SK-N-SH (cell line): ENCODE results near the gene OTOG. TPM values are rescaled to one million over a fixed set of nuclear protein-coding genes. Genes with fewer than 3 reads are reported as not detected.
"Not testable (repeated sequence)": the region's sequence is repeated elsewhere in the genome, so short reads cannot be mapped to it uniquely, and the experiment has no call there.

Source experiments
- CTCF ChIA-PET: fragments of 300-600, 350-600 bp; formaldehyde crosslinking; extraction: SDS; loops from one replicate; lab custom pipeline; 2021; lab: Yijun Ruan, JAX
- POLR2A ChIA-PET: fragments of 350-600 bp; sonication (Branson Sonifier 250); formaldehyde crosslinking; extraction: SDS; loops from one replicate; lab custom pipeline; 2020; ENCODE audit warnings: antibody characterized with exemption, inconsistent platforms; lab: Yijun Ruan, JAX
- DNase-seq: peaks from one replicate; pipeline ENCODE4 v3.0.0; 2012
- H2AFZ ChIP-seq: fragments of 200-600 bp; sonication (generic); 2 replicates; pipeline ENCODE4 v1.8.1; 2016; ENCODE audit warnings: antibody characterized with exemption, mild to moderate bottlenecking, low read depth
- H3F3A ChIP-seq: fragments of 200-600 bp; sonication (generic); replicated peaks from 2 replicates; pipeline ENCODE3; 2016; ENCODE audit warnings: antibody characterized with exemption, mild to moderate bottlenecking; ENCODE audit not compliant: insufficient read depth
- H3K27ac ChIP-seq, 2 experiments: fragments of 200-500 bp in 1 of 2; fragments of 200-600 bp in 1 of 2; sonication (Bioruptor generic) in 1 of 2; sonication (generic), shearing (Covaris generic) in 1 of 2; 2 replicates each; pipeline versions ENCODE4 v1.5.1 to v1.6.1; 2014 to 2016; ENCODE audit warnings: low read depth in 2 of 2, inconsistent platforms in 1 of 2, low read length in 1 of 2, mild to moderate bottlenecking in 1 of 2, mixed read lengths in 1 of 2
- H3K27me3 ChIP-seq: fragments of 200-600 bp; sonication (generic), shearing (Covaris generic); 2 replicates; pipeline ENCODE4 v1.6.1; 2016; ENCODE audit warnings: mixed run types; ENCODE audit not compliant: insufficient read depth
- H3K36me3 ChIP-seq, 2 experiments: fragments of 200-500 bp in 1 of 2; fragments of 200-600 bp in 1 of 2; sonication (Bioruptor generic) in 1 of 2; sonication (generic) in 1 of 2; replicated peaks in 1 of 2; 2 replicates each; pipeline versions ENCODE3 to v1.5.1; 2014 to 2016; ENCODE audit warnings: low read length in 1 of 2, mild to moderate bottlenecking in 1 of 2; ENCODE audit not compliant: insufficient read depth in 2 of 2, control insufficient read depth in 1 of 2
- H3K4me1 ChIP-seq, 2 experiments: fragments of 200-500 bp in 1 of 2; fragments of 200-600 bp in 1 of 2; sonication (Bioruptor generic) in 1 of 2; sonication (generic), shearing (Covaris generic) in 1 of 2; 2 replicates each; pipeline versions ENCODE4 v1.5.1 to v1.6.1; 2014 to 2016; ENCODE audit warnings: low read depth in 1 of 2, low read length in 1 of 2, mixed run types in 1 of 2; ENCODE audit not compliant: insufficient read depth in 2 of 2, control insufficient read depth in 1 of 2
- H3K4me2 ChIP-seq: fragments of 200-600 bp; sonication (generic), shearing (Covaris generic); 2 replicates; pipeline ENCODE4 v1.6.1; 2017; ENCODE audit warnings: mixed run types
- H3K4me3 ChIP-seq, 2 experiments: fragments of 200-500 bp in 1 of 2; fragments of 200-600 bp in 1 of 2; sonication (Bioruptor generic) in 1 of 2; sonication (generic), shearing (Covaris generic) in 1 of 2; 2 replicates each; pipeline versions ENCODE4 v1.5.1 to v1.8.1; 2014 to 2016; ENCODE audit warnings: low read depth in 2 of 2, inconsistent platforms in 1 of 2, low read length in 1 of 2, mild to moderate bottlenecking in 1 of 2, mixed read lengths in 1 of 2, moderate library complexity in 1 of 2
- H3K79me2 ChIP-seq: fragments of 200-600 bp; sonication (generic); 2 replicates; pipeline ENCODE4 v1.8.1; 2017; ENCODE audit warnings: mild to moderate bottlenecking; ENCODE audit not compliant: insufficient read depth
- H3K9ac ChIP-seq: fragments of 200-600 bp; sonication (generic); 2 replicates; pipeline ENCODE4 v1.6.1; 2017; ENCODE audit warnings: mixed run types
- H3K9me2 ChIP-seq: fragments of 200-600 bp; sonication (generic); 2 replicates; pipeline ENCODE4 v1.6.1; 2017; ENCODE audit warnings: mixed run types
- H3K9me3 ChIP-seq: fragments of 200-600 bp; sonication (generic); 2 replicates; pipeline ENCODE4 v1.6.1; 2017; ENCODE audit warnings: mixed run types, mild to moderate bottlenecking, moderate library complexity
- H4K20me1 ChIP-seq: fragments of 200-600 bp; sonication (generic); 2 replicates; pipeline ENCODE4 v1.6.1; 2017; ENCODE audit warnings: mild to moderate bottlenecking, mixed run types; ENCODE audit not compliant: insufficient read depth
- EP300 ChIP-seq, 2 experiments: IDR thresholded peaks; 2 replicates each; pipeline versions ENCODE4 v1.4.0 to v1.6.1; 2012; ENCODE audit warnings: borderline replicate concordance in 1 of 2, low read depth in 1 of 2, low read length in 1 of 2
- FOXJ3 ChIP-seq: sonication (generic); formaldehyde crosslinking; IDR thresholded peaks from 2 replicates; pipeline ENCODE4 v1.5.1; 2020; ENCODE audit warnings: mild to moderate bottlenecking, missing genetic modification reagents
- FOXM1 ChIP-seq: IDR thresholded peaks from 2 replicates; pipeline ENCODE4 v1.4.0; 2012; ENCODE audit warnings: low read depth, mild to moderate bottlenecking
- MXI1 ChIP-seq: IDR thresholded peaks from 2 replicates; pipeline ENCODE4 v1.6.1; 2012; ENCODE audit warnings: mild to moderate bottlenecking, low read depth, low read length, improper control_type of control experiment
- NFIC ChIP-seq: IDR thresholded peaks from 2 replicates; pipeline ENCODE4 v1.4.0; 2012; ENCODE audit warnings: borderline replicate concordance
- POLR2AphosphoS5 ChIP-seq: IDR thresholded peaks from 2 replicates; pipeline ENCODE4 v1.6.1; 2012; ENCODE audit warnings: low read depth, low read length
- RAD21 ChIP-seq: IDR thresholded peaks from 2 replicates; pipeline ENCODE4 v1.6.1; 2012; ENCODE audit warnings: mild to moderate bottlenecking, low read length
- RXRA ChIP-seq: IDR thresholded peaks from 2 replicates; pipeline ENCODE4 v1.4.0; 2012; ENCODE audit warnings: low read depth, mild to moderate bottlenecking, borderline replicate concordance
- SMC3 ChIP-seq: IDR thresholded peaks from 2 replicates; pipeline ENCODE4 v1.6.1; 2012; ENCODE audit warnings: low read depth, low read length, improper control_type of control experiment
- YY1 ChIP-seq: IDR thresholded peaks from 2 replicates; pipeline ENCODE4 v1.4.0; 2012; ENCODE audit warnings: low read depth, mild to moderate bottlenecking
- WGBS: methylation state at CpG from one replicate; pipeline ENCODE4 v1.1.6; 2017; ENCODE audit warnings: low lambda C conversion rate; 5-methylcytosine and 5-hydroxymethylcytosine counted together
- polyA plus RNA-seq, 3 experiments: library from polyadenylated mRNA; depleted of rRNA; stranded (reverse); fragments of >200 nt; gene quantifications; 2 replicates each; pipeline ENCODE4 v1.2.3, GENCODE V29; 2012
- TF ChIP-seq, protein P1 (sequence below): fragments of 200-600 bp; sonication (generic); IDR thresholded peaks from 2 replicates; pipeline ENCODE4 v1.6.1; 2017; ENCODE audit warnings: antibody characterized with exemption, mild to moderate bottlenecking, moderate library complexity
- TF ChIP-seq, protein P2 (sequence below): IDR thresholded peaks from 2 replicates; pipeline ENCODE4 v1.4.0; 2012; ENCODE audit warnings: low read depth
- TF ChIP-seq, protein P3 (sequence below): IDR thresholded peaks from 2 replicates; pipeline ENCODE4; 2012

The OTOG gene
- polyA plus RNA-seq, 1 of the 3 experiments (the other 2 are of a cell fraction): not detected

GRCh38 chr11:17613428-17613962 lies 66.4 kb downstream of the OTOG start:
- CTCF ChIA-PET: interaction anchor here (0.8 to 3.5 kb wide), 3 partner anchors 15 to 293 kb away, joined by 3 to 15 read pairs (median 4); no protein-coding TSS in a partner anchor
- H3K27ac ChIP-seq: no peak overlapping the region
- no peaks in the 10 kb centered on the region for H4K20me1 ChIP-seq
- no peaks in the 10 kb centered on the region for H3F3A ChIP-seq
- H3K36me3 ChIP-seq: no peaks in the 10 kb centered on the region
- WGBS: 21% methylated on average over 5 of the region's 5 CpGs
- DNase-seq: no peak
- H3K27me3 ChIP-seq: no peaks in the 10 kb centered on the region; the same call in 1 of the 2 replicates
- H3K9me2 ChIP-seq: no peaks in the 10 kb centered on the region
- TF ChIP-seq, protein P1, sequence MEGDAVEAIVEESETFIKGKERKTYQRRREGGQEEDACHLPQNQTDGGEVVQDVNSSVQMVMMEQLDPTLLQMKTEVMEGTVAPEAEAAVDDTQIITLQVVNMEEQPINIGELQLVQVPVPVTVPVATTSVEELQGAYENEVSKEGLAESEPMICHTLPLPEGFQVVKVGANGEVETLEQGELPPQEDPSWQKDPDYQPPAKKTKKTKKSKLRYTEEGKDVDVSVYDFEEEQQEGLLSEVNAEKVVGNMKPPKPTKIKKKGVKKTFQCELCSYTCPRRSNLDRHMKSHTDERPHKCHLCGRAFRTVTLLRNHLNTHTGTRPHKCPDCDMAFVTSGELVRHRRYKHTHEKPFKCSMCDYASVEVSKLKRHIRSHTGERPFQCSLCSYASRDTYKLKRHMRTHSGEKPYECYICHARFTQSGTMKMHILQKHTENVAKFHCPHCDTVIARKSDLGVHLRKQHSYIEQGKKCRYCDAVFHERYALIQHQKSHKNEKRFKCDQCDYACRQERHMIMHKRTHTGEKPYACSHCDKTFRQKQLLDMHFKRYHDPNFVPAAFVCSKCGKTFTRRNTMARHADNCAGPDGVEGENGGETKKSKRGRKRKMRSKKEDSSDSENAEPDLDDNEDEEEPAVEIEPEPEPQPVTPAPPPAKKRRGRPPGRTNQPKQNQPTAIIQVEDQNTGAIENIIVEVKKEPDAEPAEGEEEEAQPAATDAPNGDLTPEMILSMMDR: no peak
- TF ChIP-seq SMC3 (no peak), FOXJ3 (CRISPR knock-in tag) (no peak), NFIC (no peak), RAD21 (no peak), FOXM1 (no peak), MXI1 (no peak), POLR2AphosphoS5 (no peak)
- POLR2A ChIA-PET: no interaction called here
- H3K4me1 ChIP-seq: no peaks in the 10 kb centered on the region
- no peak overlapping the region for H3K4me2 ChIP-seq
- H3K79me2 ChIP-seq: no peaks in the 10 kb centered on the region
- H2AFZ ChIP-seq: no peak overlapping the region
- no peak overlapping the region for H3K9ac ChIP-seq
- no peak overlapping the region for H3K4me3 ChIP-seq
- H3K9me3 ChIP-seq: no peaks in the 10 kb centered on the region

GRCh38 chr11:17613983-17614382 lies 66.9 kb downstream of the OTOG start:
- H3K27ac ChIP-seq: no peak overlapping the region
- 63% methylated on average over 5 of the region's 5 CpGs for WGBS
- POLR2A ChIA-PET: no interaction called here
- H3K36me3 ChIP-seq: no peaks in the 10 kb centered on the region
- H4K20me1 ChIP-seq: no peaks in the 10 kb centered on the region
- no peaks in the 10 kb centered on the region; the same call in 1 of the 2 replicates for H3K27me3 ChIP-seq
- TF ChIP-seq RXRA (no peak), POLR2AphosphoS5 (no peak), YY1 (no peak), EP300 (IDR thresholded peaks at IDR 0.05; ENCODE audit: borderline replicate concordance in 1 of 2, low read depth in 1 of 2, low read length in 1 of 2) (no peak)
- TF ChIP-seq, protein P2, sequence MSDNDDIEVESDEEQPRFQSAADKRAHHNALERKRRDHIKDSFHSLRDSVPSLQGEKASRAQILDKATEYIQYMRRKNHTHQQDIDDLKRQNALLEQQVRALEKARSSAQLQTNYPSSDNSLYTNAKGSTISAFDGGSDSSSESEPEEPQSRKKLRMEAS: no peak
- TF ChIP-seq, protein P3, sequence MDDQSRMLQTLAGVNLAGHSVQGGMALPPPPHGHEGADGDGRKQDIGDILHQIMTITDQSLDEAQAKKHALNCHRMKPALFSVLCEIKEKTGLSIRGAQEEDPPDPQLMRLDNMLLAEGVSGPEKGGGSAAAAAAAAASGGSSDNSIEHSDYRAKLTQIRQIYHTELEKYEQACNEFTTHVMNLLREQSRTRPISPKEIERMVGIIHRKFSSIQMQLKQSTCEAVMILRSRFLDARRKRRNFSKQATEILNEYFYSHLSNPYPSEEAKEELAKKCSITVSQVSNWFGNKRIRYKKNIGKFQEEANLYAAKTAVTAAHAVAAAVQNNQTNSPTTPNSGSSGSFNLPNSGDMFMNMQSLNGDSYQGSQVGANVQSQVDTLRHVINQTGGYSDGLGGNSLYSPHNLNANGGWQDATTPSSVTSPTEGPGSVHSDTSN: no peak
- no peak for DNase-seq
- H3K9me3 ChIP-seq: no peaks in the 10 kb centered on the region
- no peak overlapping the region for H3K4me2 ChIP-seq
- H3K4me1 ChIP-seq: no peaks in the 10 kb centered on the region
- H3K79me2 ChIP-seq: no peaks in the 10 kb centered on the region
- no peak overlapping the region for H2AFZ ChIP-seq
- H3K4me3 ChIP-seq: no peak overlapping the region
- H3K9me2 ChIP-seq: no peaks in the 10 kb centered on the region
- H3F3A ChIP-seq: no peaks in the 10 kb centered on the region
- CTCF ChIA-PET: interaction anchor here (1.0 kb wide), 1 partner anchor 292 kb away, joined by 3 read pairs; no protein-coding TSS in a partner anchor
- H3K9ac ChIP-seq: no peak overlapping the region

GRCh38 chr11:17622711-17623110 lies 75.7 kb downstream of the OTOG start:
- H3K27ac ChIP-seq, H3K9me3 ChIP-seq, H3F3A ChIP-seq, H3K4me2 ChIP-seq, H3K79me2 ChIP-seq, H2AFZ ChIP-seq, H3K9me2 ChIP-seq, CTCF ChIA-PET, H3K4me3 ChIP-seq, DNase-seq, H3K27me3 ChIP-seq, POLR2A ChIA-PET, H3K9ac ChIP-seq, H3K36me3 ChIP-seq, H4K20me1 ChIP-seq, H3K4me1 ChIP-seq: not testable (repeated sequence)
- 52% methylated on average over 4 of the region's 4 CpGs for WGBS
